Right hindlimb (tissue), 1 donor: Measurements from ENCODE around the gene CD72.

Experiments
- DNase-seq: peaks from one replicate; pipeline ENCODE4 v3.0.0-alpha.2; 2018

CD72 gene

GRCh38 chr9:35618325-35618727 is at the start of gene CD72:
CD72 (minus strand) TSS chr9:35618413; CDS start chr9:35618303, 110 bp downstream.
- no peak for DNase-seq

- DNase-seq, result no peak
These were observed 49.7 kb upstream of the CD72 start for GRCh38 chr9:35667939-35668338.

- DNase-seq, result no peak
These were observed 48.3 kb upstream of the CD72 start for GRCh38 chr9:35666549-35666948.

- no peak for DNase-seq
These were observed 47.8 kb upstream of the CD72 start for GRCh38 chr9:35666045-35666444.

- no peak for DNase-seq
These were observed 47.2 kb upstream of the CD72 start for GRCh38 chr9:35665471-35665818.

- DNase-seq, result peak; percentile 88
These were observed 46.6 kb upstream of the CD72 start, which contains the start of gene ARHGEF39 for GRCh38 chr9:35664531-35665470. ARHGEF39 (minus strand) TSS chr9:35665195; CDS start chr9:35665169, 26 bp downstream.

- no peak for DNase-seq
These were observed 44.2 kb upstream of the CD72 start for GRCh38 chr9:35662437-35662836.

GRCh38 chr9:35661756-35662350 is 43.6 kb upstream of the CD72 start:
- no peak for DNase-seq

- DNase-seq, result no peak
These were observed 42.8 kb upstream of the CD72 start for GRCh38 chr9:35660966-35661415.

- DNase-seq, result no peak
These were observed 41.1 kb upstream of the CD72 start for GRCh38 chr9:35659340-35659739.

- no peak for DNase-seq
These were observed 40.7 kb upstream of the CD72 start for GRCh38 chr9:35658968-35659220.

GRCh38 chr9:35658137-35658967 is 40.1 kb upstream of the CD72 start, which contains the start of gene CCDC107:
CCDC107 (plus strand) TSS chr9:35658292; CDS start chr9:35658380, 88 bp downstream.
- DNase-seq, result peak; percentile 93

- peak; percentile 98 for DNase-seq
These were observed 39.4 kb upstream of the CD72 start, which contains the start of gene RMRP for GRCh38 chr9:35657546-35658136. RMRP (minus strand) TSS chr9:35658019.

GRCh38 chr9:35656831-35657545 is 38.8 kb upstream of the CD72 start:
- DNase-seq, result no peak

GRCh38 chr9:35656348-35656747 is 38.1 kb upstream of the CD72 start:
- no peak for DNase-seq

- no peak for DNase-seq
These were observed 35.4 kb upstream of the CD72 start for GRCh38 chr9:35653611-35654010.

- no peak for DNase-seq
These were observed 34.6 kb upstream of the CD72 start for GRCh38 chr9:35652829-35653209.

GRCh38 chr9:35651956-35652828 is 34.0 kb upstream of the CD72 start:
- DNase-seq, result no peak

GRCh38 chr9:35650341-35651158 is 32.3 kb upstream of the CD72 start, which contains the start of gene SIT1:
SIT1 (minus strand) TSS chr9:35650931; CDS start chr9:35650853, 78 bp downstream.
- DNase-seq, result no peak
